22Rv1 (cell line): ENCODE measurements around the gene ERN1.
A peak's percentile ranks its signal among the peaks of the same experiment; 100 is the strongest.
"Not testable (repeated sequence)": the region's sequence is repeated elsewhere in the genome, so short reads cannot be mapped to it uniquely, and the experiment has no call there.

ENCODE experiments used
- H3K27ac ChIP-seq: fragments of 450-650 bp; 2 replicates; pipeline ENCODE4 v1.5.1; 2017
- CTCF ChIP-seq: fragments of 450-650 bp; IDR thresholded peaks from 2 replicates; pipeline ENCODE4 v1.5.1; 2017; ENCODE audit warnings: mild to moderate bottlenecking
- ZFX ChIP-seq: fragments of 450-650 bp; IDR thresholded peaks from 2 replicates; pipeline ENCODE4 v1.6.1; 2017; ENCODE audit warnings: antibody characterized with exemption, borderline replicate concordance

The ERN1 gene

GRCh38 chr17:64129765-64130558, at the start of gene ERN1:
Gene ERN1, minus strand, starts transcription at chr17:64130144. Its CDS starts 115 bp downstream, at chr17:64130029.
- no peak for TF ChIP-seq CTCF
- no peak for TF ChIP-seq ZFX
- H3K27ac ChIP-seq = peak within 1 kb of the TSS; percentile 73

- not testable (repeated sequence) for H3K27ac ChIP-seq
Observed at GRCh38 chr17:64179024-64179423, 49.1 kb upstream of the ERN1 start.

- no peak for TF ChIP-seq ZFX
- no peak for TF ChIP-seq CTCF
- H3K27ac ChIP-seq = no peak overlapping the region
Observed at GRCh38 chr17:64178011-64178825, 48.3 kb upstream of the ERN1 start.

- no peak for TF ChIP-seq ZFX
- TF ChIP-seq CTCF = no peak
- H3K27ac ChIP-seq = no peak overlapping the region
Observed at GRCh38 chr17:64177311-64178010, 47.5 kb upstream of the ERN1 start.

GRCh38 chr17:64176556-64176955, 46.6 kb upstream of the ERN1 start:
- H3K27ac ChIP-seq = no peak overlapping the region
- TF ChIP-seq ZFX (no peak), CTCF (no peak)

- TF ChIP-seq ZFX (no peak), CTCF (no peak)
- no peak overlapping the region for H3K27ac ChIP-seq
Observed at GRCh38 chr17:64174686-64175456, 44.9 kb upstream of the ERN1 start.

- no peak overlapping the region for H3K27ac ChIP-seq
- no peak for TF ChIP-seq CTCF
- no peak for TF ChIP-seq ZFX
Observed at GRCh38 chr17:64173646-64174045, 43.7 kb upstream of the ERN1 start.
